Thymus (tissue), 11 donors: ENCODE data around the gene TMEM134. TPM values are rescaled to one million over a fixed set of nuclear protein-coding genes. Genes with fewer than 3 reads are reported as not detected.

Experiments used
- DNase-seq, 9 donors: peaks; one replicate each; pipeline ENCODE4 v3.0.0-alpha.2; 2013; ENCODE audit warnings: low spot score in 9 of 9, low read depth in 6 of 9, missing footprints in 1 of 9
- H3K27ac ChIP-seq, 2 donors: one replicate each; pipeline ENCODE4 v1.5.1; 2013; ENCODE audit warnings: control low read depth in 1 of 2, low read depth in 1 of 2, low read length in 1 of 2, mild to moderate bottlenecking in 1 of 2, moderate library complexity in 1 of 2
- H3K27me3 ChIP-seq, 2 donors: one replicate each; pipeline ENCODE4 v1.5.1; 2013; ENCODE audit warnings: low read length in 1 of 2; ENCODE audit not compliant: control insufficient read depth in 2 of 2, insufficient read depth in 1 of 2
- H3K36me3 ChIP-seq, 2 donors: one replicate each; pipeline ENCODE4 v1.5.1; 2013; ENCODE audit warnings: low read length in 1 of 2, mild to moderate bottlenecking in 1 of 2, moderate library complexity in 1 of 2; ENCODE audit not compliant: control insufficient read depth in 2 of 2, insufficient read depth in 2 of 2
- H3K4me1 ChIP-seq, 2 donors: one replicate each; pipeline ENCODE4 v1.5.1; 2013; ENCODE audit warnings: low read length in 2 of 2; ENCODE audit not compliant: control insufficient read depth in 2 of 2, insufficient read depth in 2 of 2
- H3K4me3 ChIP-seq, 2 donors: one replicate each; pipeline ENCODE4 v1.5.1; 2013; ENCODE audit warnings: low read length in 2 of 2, control low read depth in 1 of 2, mild to moderate bottlenecking in 1 of 2
- H3K9me3 ChIP-seq, 2 donors: one replicate each; pipeline ENCODE4 v1.5.1; 2013; ENCODE audit warnings: low read length in 1 of 2, mild to moderate bottlenecking in 1 of 2; ENCODE audit not compliant: control insufficient read depth in 2 of 2, insufficient read depth in 1 of 2
- WGBS: extraction: QIAGEN DNeasy Blood & Tissue Kit; methylation state at CpG from one replicate; pipeline ENCODE4 v1.1.7; 2013; 5-methylcytosine and 5-hydroxymethylcytosine counted together
- polyA plus RNA-seq: library from polyadenylated mRNA; stranded (reverse); fragments of 200-250 nt; gene quantifications from one replicate; pipeline ENCODE4 v1.2.3, GENCODE V29; 2013
- total RNA-seq: library from RNA; stranded (reverse); fragments of 120-200 nt; gene quantifications from one replicate; pipeline ENCODE4 v1.2.4, GENCODE V29; 2013
- donor health status: healthy.

Gene TMEM134
- total and polyA plus RNA-seq, 2 donors: 17.3 to 96.3 TPM

- peak in 1 of 9 donors; percentile 7 for DNase-seq
- Histone ChIP-seq H3K36me3 (peaks cover 0 to 2% of the 10 kb centered on the region in 2 donors), H3K9me3 (peaks cover 0 to 3% of the 10 kb centered on the region in 2 donors), H3K27me3 (peaks cover 0 to 9% of the 10 kb centered on the region in 2 donors), H3K27ac (peak within 1 kb of the TSS; percentile 83 to 87), H3K4me1 (peaks cover 80 to 94% of the 10 kb centered on the region in 2 donors), H3K4me3 (peak within 1 kb of the TSS; percentile 29 to 49)
- WGBS: 14% methylated on average over 67 of the region's 67 CpGs
These were observed 53.3 kb downstream of the TMEM134 start, which contains the start of gene CARNS1 for GRCh38 chr11:67415501-67416304. Gene CARNS1 (plus strand): TSS chr11:67415678. CDS start chr11:67416200, 522 bp downstream.

- peaks cover 0 to 9% of the 10 kb centered on the region in 2 donors for H3K27me3 ChIP-seq
- H3K36me3 ChIP-seq: peaks cover 4 to 17% of the 10 kb centered on the region in 2 donors
- no peak overlapping the region for H3K4me3 ChIP-seq
- peaks cover 0 to 3% of the 10 kb centered on the region in 2 donors for H3K9me3 ChIP-seq
- peaks cover 79 to 95% of the 10 kb centered on the region in 2 donors for H3K4me1 ChIP-seq
- no peak for DNase-seq
- H3K27ac ChIP-seq: peak overlapping the region in 1 of 2 donors; percentile 42
- 60% methylated on average over 2 of the region's 2 CpGs for WGBS
These were observed 55.7 kb downstream of the TMEM134 start for GRCh38 chr11:67413266-67413849.

DNA sequence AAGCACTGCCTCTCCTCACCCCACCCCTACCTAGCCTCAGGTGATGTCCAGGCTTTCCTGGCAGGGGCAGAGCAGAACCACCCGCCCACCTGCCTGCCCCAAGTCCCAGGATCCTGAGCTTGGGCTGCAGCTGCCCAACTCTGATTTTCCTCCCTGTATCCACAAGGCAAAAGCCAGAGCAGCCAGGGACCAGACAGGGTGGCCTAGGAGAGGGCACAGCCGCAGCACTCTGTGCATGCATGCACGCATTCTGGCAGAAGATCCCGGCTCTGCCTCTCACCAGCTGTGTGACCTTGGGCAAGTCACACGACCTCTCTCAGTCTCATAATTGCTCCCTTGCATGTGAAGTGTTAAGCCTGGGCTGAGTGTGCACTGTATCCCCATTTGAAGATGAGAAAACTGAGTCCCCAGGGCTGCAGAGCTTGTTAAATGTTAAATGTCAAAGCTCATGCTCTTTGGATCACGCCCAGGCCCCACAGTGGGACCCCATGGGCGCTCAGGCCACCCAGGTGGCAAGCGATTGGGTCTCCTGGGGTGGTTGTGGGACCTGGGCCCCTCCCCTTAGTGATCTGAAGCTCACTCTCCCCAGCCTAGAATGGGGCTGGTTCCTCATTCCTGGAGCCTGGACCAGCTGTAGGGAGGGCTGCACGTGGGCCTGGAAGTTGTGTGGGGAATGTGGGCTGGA lies 56.4 kb downstream of the TMEM134 start:
- Histone ChIP-seq H3K4me1 (peaks cover 83 to 95% of the 10 kb centered on the region in 2 donors), H3K27ac (peak overlapping the region in 1 of 2 donors; percentile 42), H3K27me3 (peaks cover 0 to 9% of the 10 kb centered on the region in 2 donors), H3K9me3 (peaks cover 0 to 3% of the 10 kb centered on the region in 2 donors), H3K36me3 (peaks cover 6 to 23% of the 10 kb centered on the region in 2 donors), H3K4me3 (no peak overlapping the region)
- WGBS: 83% methylated on average over 9 of the region's 9 CpGs
- no peak for DNase-seq

DNA sequence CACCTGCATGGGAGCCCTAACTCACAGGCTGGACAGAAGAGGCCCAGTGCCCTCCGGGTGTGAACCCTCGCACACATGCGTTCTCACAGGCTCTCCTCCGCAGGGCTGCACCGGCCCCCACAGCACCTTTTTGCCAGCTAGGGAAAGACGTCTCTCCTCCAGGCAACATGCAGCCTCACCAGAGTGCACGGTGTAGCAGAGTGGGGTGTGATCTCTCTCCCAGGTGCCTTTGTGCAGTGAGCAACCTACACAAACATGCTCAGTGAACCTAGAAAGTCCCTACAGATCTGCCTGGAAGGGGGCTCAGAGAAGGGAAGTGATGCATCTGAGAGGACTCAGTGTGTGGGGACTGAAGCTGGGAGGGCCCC lies 57.3 kb downstream of the TMEM134 start:
- DNase-seq: peak in 1 of 9 donors; percentile 71
- peaks cover 86 to 95% of the 10 kb centered on the region in 2 donors for H3K4me1 ChIP-seq
- peaks cover 14 to 32% of the 10 kb centered on the region in 2 donors for H3K36me3 ChIP-seq
- H3K9me3 ChIP-seq: peaks cover 0 to 3% of the 10 kb centered on the region in 2 donors
- peaks cover 0 to 9% of the 10 kb centered on the region in 2 donors for H3K27me3 ChIP-seq
- 79% methylated on average over 7 of the region's 7 CpGs for WGBS
- no peak overlapping the region for H3K4me3 ChIP-seq
- peak overlapping the region; percentile 43 to 88 for H3K27ac ChIP-seq

Other genes starting within 250 kb of the TMEM134 start
- 89.5 TPM for gene GRK2, start 202.8 kb downstream of the TMEM134 start, total RNA-seq
- gene GRK2, start 202.8 kb downstream of the TMEM134 start, polyA plus RNA-seq: 158 TPM
- 32.1 TPM for gene ANKRD13D, start 179.9 kb downstream of the TMEM134 start, total RNA-seq
- 99.1 TPM for gene ANKRD13D, start 179.9 kb downstream of the TMEM134 start, polyA plus RNA-seq
- gene SSH3, start 165.7 kb downstream of the TMEM134 start, total RNA-seq: 1.8 TPM
- 11.8 TPM for gene SSH3, start 165.7 kb downstream of the TMEM134 start, polyA plus RNA-seq
- 70.0 TPM for gene POLD4, start 115.7 kb downstream of the TMEM134 start, total RNA-seq
- 143 TPM for gene POLD4, start 115.7 kb downstream of the TMEM134 start, polyA plus RNA-seq
- 0.19 TPM for gene CLCF1, start 95.7 kb downstream of the TMEM134 start, total RNA-seq
- 2.0 TPM for gene CLCF1, start 95.7 kb downstream of the TMEM134 start, polyA plus RNA-seq
- gene RAD9A, start 77.3 kb downstream of the TMEM134 start, total RNA-seq: 9.5 TPM
- 35.2 TPM for gene RAD9A, start 77.3 kb downstream of the TMEM134 start, polyA plus RNA-seq
- gene PPP1CA, start 67.4 kb downstream of the TMEM134 start, total RNA-seq: 207 TPM
- 141 TPM for gene PPP1CA, start 67.4 kb downstream of the TMEM134 start, polyA plus RNA-seq
- 172 TPM for gene TBC1D10C, start 65.2 kb downstream of the TMEM134 start, total RNA-seq
- gene TBC1D10C, start 65.2 kb downstream of the TMEM134 start, polyA plus RNA-seq: 318 TPM
- gene CARNS1, start 53.6 kb downstream of the TMEM134 start, total RNA-seq: 0.57 TPM
- gene CARNS1, start 53.6 kb downstream of the TMEM134 start, polyA plus RNA-seq: 1.7 TPM
- 50.1 TPM for gene RPS6KB2, start 40.8 kb downstream of the TMEM134 start, total RNA-seq
- 76.8 TPM for gene RPS6KB2, start 40.8 kb downstream of the TMEM134 start, polyA plus RNA-seq
- gene PTPRCAP, start 31.6 kb downstream of the TMEM134 start, total RNA-seq: 198 TPM
- 151 TPM for gene PTPRCAP, start 31.6 kb downstream of the TMEM134 start, polyA plus RNA-seq
- 45.6 TPM for gene CORO1B, start 25.8 kb downstream of the TMEM134 start, total RNA-seq
- 32.3 TPM for gene CORO1B, start 25.8 kb downstream of the TMEM134 start, polyA plus RNA-seq
- gene GPR152, start 16.5 kb downstream of the TMEM134 start, total RNA-seq: not detected
- not detected for gene GPR152, start 16.5 kb downstream of the TMEM134 start, polyA plus RNA-seq
- 0.52 TPM for gene CABP4, start 13.9 kb downstream of the TMEM134 start, total RNA-seq
- gene CABP4, start 13.9 kb downstream of the TMEM134 start, polyA plus RNA-seq: 1.6 TPM
- gene AIP, start 13.8 kb upstream of the TMEM134 start, total RNA-seq: 111 TPM
- gene AIP, start 13.8 kb upstream of the TMEM134 start, polyA plus RNA-seq: 96.4 TPM
- 21.6 TPM for gene PITPNM1, start 36.1 kb upstream of the TMEM134 start, total RNA-seq
- 57.2 TPM for gene PITPNM1, start 36.1 kb upstream of the TMEM134 start, polyA plus RNA-seq
- 31.4 TPM for gene CDK2AP2, start 38.9 kb upstream of the TMEM134 start, total RNA-seq
- gene CDK2AP2, start 38.9 kb upstream of the TMEM134 start, polyA plus RNA-seq: 51.2 TPM
- gene CABP2, start 54.2 kb upstream of the TMEM134 start, total RNA-seq: 0.05 TPM
- gene CABP2, start 54.2 kb upstream of the TMEM134 start, polyA plus RNA-seq: 0.14 TPM
- gene GSTP1, start 114.6 kb upstream of the TMEM134 start, total RNA-seq: 389 TPM
- 630 TPM for gene GSTP1, start 114.6 kb upstream of the TMEM134 start, polyA plus RNA-seq
- 126 TPM for gene NDUFV1, start 137.7 kb upstream of the TMEM134 start, total RNA-seq
- 207 TPM for gene NDUFV1, start 137.7 kb upstream of the TMEM134 start, polyA plus RNA-seq
- 5.8 TPM for gene NUDT8, start 160.7 kb upstream of the TMEM134 start, total RNA-seq
- 4.7 TPM for gene NUDT8, start 160.7 kb upstream of the TMEM134 start, polyA plus RNA-seq
- gene TBX10, start 170.5 kb upstream of the TMEM134 start, total RNA-seq: 0.05 TPM
- gene TBX10, start 170.5 kb upstream of the TMEM134 start, polyA plus RNA-seq: 0.09 TPM
- gene ACY3, start 181.5 kb upstream of the TMEM134 start, total RNA-seq: 1.9 TPM
- 1.6 TPM for gene ACY3, start 181.5 kb upstream of the TMEM134 start, polyA plus RNA-seq
- gene ALDH3B2, start 205.4 kb upstream of the TMEM134 start, total RNA-seq: 0.57 TPM
- gene ALDH3B2, start 205.4 kb upstream of the TMEM134 start, polyA plus RNA-seq: 11.1 TPM